GM12874 (cell line): ENCODE results near the gene PHOSPHO1.
A peak's percentile ranks its signal among the peaks of the same experiment; 100 is the strongest.

Experiments
- TF ChIP-seq, protein P1 (sequence below): IDR thresholded peaks from 2 replicates; pipeline ENCODE4 v1.5.1; 2011; ENCODE audit warnings: low read depth, mild to moderate bottlenecking, control low read depth, low read length, moderate library complexity; ENCODE audit not compliant: insufficient read depth

The PHOSPHO1 gene

GRCh38 chr17:49191917-49192741 is 38.5 kb downstream of the PHOSPHO1 start:
- TF ChIP-seq, protein P1, sequence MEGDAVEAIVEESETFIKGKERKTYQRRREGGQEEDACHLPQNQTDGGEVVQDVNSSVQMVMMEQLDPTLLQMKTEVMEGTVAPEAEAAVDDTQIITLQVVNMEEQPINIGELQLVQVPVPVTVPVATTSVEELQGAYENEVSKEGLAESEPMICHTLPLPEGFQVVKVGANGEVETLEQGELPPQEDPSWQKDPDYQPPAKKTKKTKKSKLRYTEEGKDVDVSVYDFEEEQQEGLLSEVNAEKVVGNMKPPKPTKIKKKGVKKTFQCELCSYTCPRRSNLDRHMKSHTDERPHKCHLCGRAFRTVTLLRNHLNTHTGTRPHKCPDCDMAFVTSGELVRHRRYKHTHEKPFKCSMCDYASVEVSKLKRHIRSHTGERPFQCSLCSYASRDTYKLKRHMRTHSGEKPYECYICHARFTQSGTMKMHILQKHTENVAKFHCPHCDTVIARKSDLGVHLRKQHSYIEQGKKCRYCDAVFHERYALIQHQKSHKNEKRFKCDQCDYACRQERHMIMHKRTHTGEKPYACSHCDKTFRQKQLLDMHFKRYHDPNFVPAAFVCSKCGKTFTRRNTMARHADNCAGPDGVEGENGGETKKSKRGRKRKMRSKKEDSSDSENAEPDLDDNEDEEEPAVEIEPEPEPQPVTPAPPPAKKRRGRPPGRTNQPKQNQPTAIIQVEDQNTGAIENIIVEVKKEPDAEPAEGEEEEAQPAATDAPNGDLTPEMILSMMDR: peak; percentile 48

DNA sequence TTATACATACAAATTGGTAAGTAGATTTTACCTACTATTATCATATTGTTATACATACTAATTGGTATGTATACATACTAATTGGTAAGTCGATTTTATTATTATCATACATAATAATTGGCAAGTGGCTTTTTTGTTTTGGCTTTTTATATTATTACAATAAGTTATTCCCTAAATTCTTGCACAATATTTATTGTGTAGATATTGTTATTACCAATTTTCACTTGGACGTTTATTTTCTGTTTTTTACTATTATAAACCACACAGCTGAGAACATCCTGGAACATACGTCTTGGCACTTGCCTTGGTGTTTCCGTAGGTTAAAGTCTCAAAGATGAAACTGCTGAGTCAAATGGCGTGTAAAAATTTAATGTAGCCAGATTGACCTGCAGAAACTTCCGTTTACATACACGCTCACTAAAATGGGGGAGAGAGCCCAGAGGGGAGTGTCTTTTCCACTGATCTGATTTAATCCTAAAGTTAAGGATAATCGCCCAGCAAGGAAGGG is 39.1 kb downstream of the PHOSPHO1 start:
- TF ChIP-seq, protein P1: no peak

- TF ChIP-seq, protein P1: no peak
Measured at GRCh38 chr17:49190932-49191331, 39.7 kb downstream of the PHOSPHO1 start.

GRCh38 chr17:49187301-49187700 is 43.3 kb downstream of the PHOSPHO1 start:
- TF ChIP-seq, protein P1: no peak

GRCh38 chr17:49183801-49184200 is 46.8 kb downstream of the PHOSPHO1 start:
- TF ChIP-seq, protein P1: no peak

DNA sequence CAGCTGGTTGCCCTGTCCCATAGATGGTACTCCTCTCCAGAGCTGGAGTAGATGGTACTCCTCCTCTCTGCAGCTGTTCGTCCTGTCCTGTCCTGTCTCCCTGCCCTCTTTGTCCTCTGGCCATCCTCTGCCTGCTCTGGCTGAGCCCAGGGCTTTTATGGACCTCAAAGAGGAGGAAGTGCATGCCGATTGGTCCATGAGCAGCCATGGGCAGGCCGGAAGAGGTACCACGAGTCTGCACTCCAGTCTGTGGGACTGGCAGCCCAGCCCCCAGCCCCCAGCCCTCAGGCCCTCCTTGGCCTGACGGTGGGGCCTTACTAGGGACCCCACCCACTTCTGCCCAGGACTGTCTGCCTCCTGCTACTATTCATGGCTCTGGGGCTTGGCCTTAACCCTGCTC is 47.2 kb downstream of the PHOSPHO1 start:
- TF ChIP-seq, protein P1: no peak

DNA sequence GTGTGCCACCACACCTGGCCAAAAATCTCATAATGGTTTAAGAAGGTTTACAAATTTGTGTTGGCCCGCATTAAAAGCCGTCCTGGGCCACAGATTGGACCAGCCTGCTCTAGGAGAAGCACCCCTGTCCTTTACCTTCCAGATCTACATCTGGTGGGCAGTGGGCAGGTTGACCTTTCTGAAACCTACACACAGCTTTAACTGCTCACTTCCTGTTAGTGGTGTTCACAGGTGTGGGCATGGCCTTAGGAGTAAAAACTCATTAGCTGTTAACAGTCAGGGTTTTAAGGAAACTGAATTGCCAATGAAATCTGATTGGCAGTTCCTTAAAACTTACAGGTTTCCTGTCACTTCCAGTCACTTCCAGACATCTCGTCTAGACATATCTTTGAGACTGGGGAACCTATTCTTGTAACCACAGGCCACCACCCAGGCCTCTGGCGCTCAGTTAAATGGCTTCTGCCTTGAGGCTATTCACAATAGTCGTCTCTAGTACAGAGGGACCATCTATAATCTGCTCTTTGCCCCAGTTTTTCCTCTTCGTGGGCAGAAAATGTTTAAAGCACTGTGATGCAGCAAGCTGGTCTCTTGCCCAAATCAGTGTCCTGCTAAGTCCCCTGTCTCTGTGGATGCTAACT is 49.5 kb downstream of the PHOSPHO1 start:
- TF ChIP-seq, protein P1: no peak
